ENCODE data around the gene ZNF367. TPM values are rescaled to one million over a fixed set of nuclear protein-coding genes. Genes with fewer than 3 reads are reported as not detected.
"Not testable (repeated sequence)": the region's sequence is repeated elsewhere in the genome, so short reads cannot be mapped to it uniquely, and the experiment has no call there.

Gene ZNF367
- total and polyA plus RNA-seq, 2 donors (not counting 1 experiment from before 2014, with no cell fraction given) = 1.3 to 2.2 TPM

- Histone ChIP-seq H3K27me3 (replicated peaks in 1 of 4; ENCODE audit: control extremely low read depth in 1 of 4, control insufficient read depth in 3 of 4, insufficient read depth in 4 of 4, low read length in 3 of 4) (no peaks in the 10 kb centered on the region), H4K20me1 (ENCODE audit: control insufficient read depth, insufficient read depth, low read length, poor library complexity, severe bottlenecking) (no peaks in the 10 kb centered on the region), H3K4me1 (ENCODE audit: control insufficient read depth in 2 of 2, insufficient read depth in 2 of 2, low read length in 2 of 2) (no peaks in the 10 kb centered on the region), H3K9me3 (ENCODE audit: control extremely low read depth in 1 of 3, control insufficient read depth in 2 of 3, insufficient read depth in 1 of 3, low read length in 2 of 3) (no peaks in the 10 kb centered on the region), H2AFZ (ENCODE audit: insufficient read depth, low read depth, low read length, poor library complexity, severe bottlenecking) (no peak overlapping the region), H3K9ac (ENCODE audit: low read length) (no peak overlapping the region), H3K36me3 (replicated peaks in 1 of 2; ENCODE audit: control extremely low read depth in 1 of 2, control insufficient read depth in 1 of 2, extremely low read depth in 1 of 2, insufficient read depth in 2 of 2, low read length in 1 of 2) (no peaks in the 10 kb centered on the region), H3K4me2 (replicated peaks; ENCODE audit: low read depth, low read length, poor library complexity, severe bottlenecking) (no peak overlapping the region), H3K79me2 (ENCODE audit: control insufficient read depth, insufficient read depth, low read length) (no peaks in the 10 kb centered on the region), H3K4me3 (ENCODE audit: control extremely low read depth in 1 of 5, extremely low read depth in 1 of 5, insufficient read depth in 1 of 5, low read depth in 2 of 5, low read length in 4 of 5) (no peak overlapping the region), H3K27ac (ENCODE audit: low read length in 2 of 2) (no peak overlapping the region)
- intact Hi-C loops (cut with micrococcal nuclease) = no loop called here
- WGBS (ENCODE audit: insufficient coverage) = over 99% methylated on average over 12 of the region's 13 CpGs
- TF ChIP-seq EZH2 (IDR thresholded peaks at IDR 0.05; ENCODE audit: borderline replicate concordance, insufficient read depth, low read depth, low read length, poor library complexity, severe bottlenecking) = no peak
- TF ChIP-seq, protein P1, sequence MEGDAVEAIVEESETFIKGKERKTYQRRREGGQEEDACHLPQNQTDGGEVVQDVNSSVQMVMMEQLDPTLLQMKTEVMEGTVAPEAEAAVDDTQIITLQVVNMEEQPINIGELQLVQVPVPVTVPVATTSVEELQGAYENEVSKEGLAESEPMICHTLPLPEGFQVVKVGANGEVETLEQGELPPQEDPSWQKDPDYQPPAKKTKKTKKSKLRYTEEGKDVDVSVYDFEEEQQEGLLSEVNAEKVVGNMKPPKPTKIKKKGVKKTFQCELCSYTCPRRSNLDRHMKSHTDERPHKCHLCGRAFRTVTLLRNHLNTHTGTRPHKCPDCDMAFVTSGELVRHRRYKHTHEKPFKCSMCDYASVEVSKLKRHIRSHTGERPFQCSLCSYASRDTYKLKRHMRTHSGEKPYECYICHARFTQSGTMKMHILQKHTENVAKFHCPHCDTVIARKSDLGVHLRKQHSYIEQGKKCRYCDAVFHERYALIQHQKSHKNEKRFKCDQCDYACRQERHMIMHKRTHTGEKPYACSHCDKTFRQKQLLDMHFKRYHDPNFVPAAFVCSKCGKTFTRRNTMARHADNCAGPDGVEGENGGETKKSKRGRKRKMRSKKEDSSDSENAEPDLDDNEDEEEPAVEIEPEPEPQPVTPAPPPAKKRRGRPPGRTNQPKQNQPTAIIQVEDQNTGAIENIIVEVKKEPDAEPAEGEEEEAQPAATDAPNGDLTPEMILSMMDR (IDR thresholded peaks at IDR 0.05) = no peak
- H3K4me1 Mint-ChIP-seq = peaks cover 7% of the 10 kb centered on the region
- ATAC-seq (ENCODE audit: low read depth) (no peak), DNase-seq (no peak)
- CTCF ChIA-PET = no interaction called here
- POLR2A ChIA-PET = no interaction called here
- H3K9me3 Mint-ChIP-seq (ENCODE audit: insufficient read depth) = no peaks in the 10 kb centered on the region
- H3K27me3 Mint-ChIP-seq = no peaks in the 10 kb centered on the region
- no peak overlapping the region for H3K27ac Mint-ChIP-seq
- H3K4me3 Mint-ChIP-seq = no peak overlapping the region
These were observed 41.0 kb downstream of the ZNF367 start for GRCh38 chr9:96376891-96377874.

GRCh38 chr9:96375507-96375906 is 42.7 kb downstream of the ZNF367 start:
- POLR2A ChIA-PET; H3K4me1 Mint-ChIP-seq; H3K4me2 ChIP-seq (replicated peaks; ENCODE audit: low read depth, low read length, poor library complexity, severe bottlenecking); H3K27me3 ChIP-seq (replicated peaks in 1 of 4; ENCODE audit: control extremely low read depth in 1 of 4, control insufficient read depth in 3 of 4, insufficient read depth in 4 of 4, low read length in 3 of 4); ATAC-seq (ENCODE audit: low read depth); H3K4me1 ChIP-seq (ENCODE audit: control insufficient read depth in 2 of 2, insufficient read depth in 2 of 2, low read length in 2 of 2); H3K9me3 Mint-ChIP-seq (ENCODE audit: insufficient read depth); H3K27ac Mint-ChIP-seq; H3K4me3 Mint-ChIP-seq; H3K9me3 ChIP-seq (ENCODE audit: control extremely low read depth in 1 of 3, control insufficient read depth in 2 of 3, insufficient read depth in 1 of 3, low read length in 2 of 3); H3K4me3 ChIP-seq (ENCODE audit: control extremely low read depth in 1 of 5, extremely low read depth in 1 of 5, insufficient read depth in 1 of 5, low read depth in 2 of 5, low read length in 4 of 5); intact Hi-C loops (cut with micrococcal nuclease); H3K9ac ChIP-seq (ENCODE audit: low read length); H3K27me3 Mint-ChIP-seq; DNase-seq; H3K79me2 ChIP-seq (ENCODE audit: control insufficient read depth, insufficient read depth, low read length); CTCF ChIA-PET; H4K20me1 ChIP-seq (ENCODE audit: control insufficient read depth, insufficient read depth, low read length, poor library complexity, severe bottlenecking); H3K27ac ChIP-seq (ENCODE audit: low read length in 2 of 2); H3K36me3 ChIP-seq (replicated peaks in 1 of 2; ENCODE audit: control extremely low read depth in 1 of 2, control insufficient read depth in 1 of 2, extremely low read depth in 1 of 2, insufficient read depth in 2 of 2, low read length in 1 of 2); H2AFZ ChIP-seq (ENCODE audit: insufficient read depth, low read depth, low read length, poor library complexity, severe bottlenecking): not testable (repeated sequence)
- 92% methylated on average over 5 of the region's 6 CpGs for WGBS (ENCODE audit: insufficient coverage)

Measured in B cell (primary cell).